ENCODE results near the gene PTN.

The PTN gene
- long read RNA-seq, donor 1, transcript PTN-201 (5 exons, 1,614 nt), result major isoform, 77 of 225 reads
- long read RNA-seq, donor 1, partial matches to known transcripts, result 139 of 225 reads
- long read RNA-seq, donor 1, other reads (novel, unspliced or antisense), result 9 of 225 reads
- long read RNA-seq, donor 2, transcript PTN-201 (5 exons, 1,614 nt), result major isoform, 36 of 112 reads
- long read RNA-seq, donor 2, partial matches to known transcripts, result 70 of 112 reads
- long read RNA-seq, donor 2, other reads (novel, unspliced or antisense), result 5 of 112 reads
- long read RNA-seq, donor 3, transcript PTN-201 (5 exons, 1,614 nt), result major isoform, 28 of 63 reads
- long read RNA-seq, donor 3, partial matches to known transcripts, result 35 of 63 reads
- long read RNA-seq, donor 3, other reads (novel, unspliced or antisense), result 0 of 63 reads
- long read RNA-seq, donor 4, transcript PTN-201 (5 exons, 1,614 nt), result major isoform, 33 of 104 reads
- long read RNA-seq, donor 4, partial matches to known transcripts, result 65 of 104 reads
- long read RNA-seq, donor 4, other reads (novel, unspliced or antisense), result 6 of 104 reads
- long read RNA-seq, donor 5, transcript PTN-201 (5 exons, 1,614 nt), result major isoform, 40 of 83 reads
- long read RNA-seq, donor 5, partial matches to known transcripts, result 34 of 83 reads
- long read RNA-seq, donor 5, other reads (novel, unspliced or antisense), result 9 of 83 reads
- long read RNA-seq, donor 6, transcript PTN-201 (5 exons, 1,614 nt), result major isoform, 39 of 131 reads
- long read RNA-seq, donor 6, partial matches to known transcripts, result 92 of 131 reads
- long read RNA-seq, donor 6, other reads (novel, unspliced or antisense), result 0 of 131 reads
- long read RNA-seq, donor 7, transcript PTN-201 (5 exons, 1,614 nt), result major isoform, 70 of 242 reads
- long read RNA-seq, donor 7, partial matches to known transcripts, result 172 of 242 reads
- long read RNA-seq, donor 7, other reads (novel, unspliced or antisense), result 0 of 242 reads
- long read RNA-seq, donor 8, transcript PTN-201 (5 exons, 1,614 nt), result major isoform, 54 of 126 reads
- long read RNA-seq, donor 8, partial matches to known transcripts, result 71 of 126 reads
- long read RNA-seq, donor 8, other reads (novel, unspliced or antisense), result 0 of 126 reads

- DNase-seq, result peak; percentile 81
These were observed at the start of gene PTN for GRCh38 chr7:137343281-137343841. TSS of gene PTN (minus strand) at chr7:137343733. CDS start at chr7:137254973, 88,760 bp downstream.

DNA sequence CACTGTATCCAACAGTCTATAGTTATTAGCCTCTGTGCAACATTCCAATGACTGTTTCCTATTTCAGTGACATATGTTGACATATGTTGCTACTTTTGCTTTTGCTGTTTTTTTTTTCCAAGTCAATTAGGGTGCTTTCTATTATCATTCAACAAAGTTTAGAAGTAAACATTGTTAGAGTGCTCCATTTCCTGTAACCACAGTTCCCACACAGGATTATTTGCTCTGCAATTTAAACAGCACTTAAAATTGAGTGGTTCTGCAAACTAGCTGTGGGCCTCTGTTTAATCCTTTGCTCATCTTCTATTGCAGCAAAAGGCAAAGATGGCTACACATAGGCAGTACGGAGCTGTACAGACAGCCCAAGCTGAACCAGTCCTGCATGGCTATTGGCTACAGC is 46.5 kb upstream of the PTN start:
- DNase-seq, result no peak

DNA sequence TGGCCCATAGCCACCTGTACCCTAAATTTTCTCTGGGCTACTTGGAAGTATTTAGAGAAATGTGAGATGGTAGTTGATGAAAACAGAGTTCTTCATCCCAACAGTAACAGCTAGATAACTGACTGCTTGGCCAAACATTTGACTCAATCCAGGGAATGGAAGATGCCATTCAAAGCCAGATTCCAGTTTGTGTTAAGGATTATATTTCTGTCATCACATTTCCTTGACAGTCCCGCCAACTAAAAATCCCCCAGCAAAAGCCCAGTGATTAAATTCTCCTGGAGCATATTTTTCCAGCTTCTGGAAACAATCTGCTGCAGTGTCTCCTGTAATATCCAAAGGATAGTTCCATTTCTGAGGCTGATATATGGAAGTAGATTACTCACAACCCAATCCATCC is 45.4 kb upstream of the PTN start:
- DNase-seq, result no peak

DNA sequence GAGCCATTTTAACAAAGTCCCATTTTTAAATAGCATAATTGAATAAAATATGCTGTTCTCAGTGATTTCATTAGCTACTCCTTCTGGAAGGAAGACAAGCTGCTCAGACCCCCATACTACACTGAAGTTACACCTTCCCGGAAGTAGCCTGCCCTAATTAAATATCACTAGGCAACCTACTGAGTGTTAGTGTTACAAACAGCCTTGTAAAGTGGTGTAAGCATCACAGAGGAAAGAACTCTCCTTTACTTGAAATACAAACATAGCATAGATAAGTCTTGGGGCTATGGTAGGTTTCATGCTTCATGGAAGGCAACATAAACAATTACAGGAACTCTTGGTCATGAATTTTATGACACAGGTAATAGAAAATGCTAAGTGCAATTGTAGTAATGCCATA is 43.4 kb upstream of the PTN start:
- no peak for DNase-seq

DNA sequence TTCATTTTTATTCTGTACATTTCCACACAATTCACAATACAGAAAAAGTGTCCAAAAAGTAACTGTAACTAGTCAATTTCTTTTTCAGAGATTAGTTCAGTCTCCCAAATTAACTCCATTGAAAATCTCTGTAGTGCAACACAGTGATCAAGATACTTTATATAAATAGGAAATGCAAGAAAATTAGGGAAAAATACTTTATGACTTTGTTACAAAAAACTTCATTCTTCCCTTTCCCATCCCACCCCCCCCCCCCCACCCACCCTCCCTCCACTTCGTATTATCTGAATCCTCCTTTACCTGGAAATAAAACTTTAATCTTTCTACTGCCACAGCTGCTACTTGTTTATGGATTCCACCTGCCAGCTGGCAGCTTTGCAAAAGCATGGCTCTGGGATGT is 37.5 kb upstream of the PTN start:
- no peak for DNase-seq

- DNase-seq, result no peak
These were observed 30.0 kb upstream of the PTN start for GRCh38 chr7:137373507-137373906.

- no peak for DNase-seq
These were observed 28.1 kb upstream of the PTN start for GRCh38 chr7:137371616-137372015.

GRCh38 chr7:137366995-137367394 is 23.5 kb upstream of the PTN start:
- DNase-seq, result no peak

- no peak for DNase-seq
These were observed 20.1 kb upstream of the PTN start for GRCh38 chr7:137363683-137364082.

DNA sequence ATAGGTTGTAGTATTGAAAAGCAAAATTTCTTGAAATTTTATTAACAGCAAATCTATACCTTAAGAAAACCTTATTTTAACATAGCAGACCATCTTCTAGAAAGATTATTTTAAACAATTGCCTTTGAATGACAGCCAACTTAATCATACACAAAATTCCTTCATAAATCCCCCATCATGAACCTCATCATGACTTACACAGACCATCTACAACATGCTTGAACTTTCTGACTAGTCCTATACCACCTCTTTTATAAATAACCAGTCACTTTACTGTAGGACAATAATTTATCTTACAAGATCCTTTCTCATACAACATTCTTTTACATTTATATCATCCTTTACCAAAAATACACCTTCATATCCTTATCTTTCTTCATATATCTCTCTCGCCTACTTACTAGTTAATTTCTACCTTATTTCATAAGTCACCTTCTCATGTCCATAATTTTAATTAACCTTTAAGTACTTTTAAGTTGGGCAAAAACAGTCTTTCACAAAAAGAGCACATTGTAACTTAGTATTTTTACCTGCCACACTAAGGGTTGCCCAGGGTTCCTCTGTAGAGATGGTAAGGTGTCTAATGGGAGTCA is 16.6 kb upstream of the PTN start:
- DNase-seq, result no peak

DNA sequence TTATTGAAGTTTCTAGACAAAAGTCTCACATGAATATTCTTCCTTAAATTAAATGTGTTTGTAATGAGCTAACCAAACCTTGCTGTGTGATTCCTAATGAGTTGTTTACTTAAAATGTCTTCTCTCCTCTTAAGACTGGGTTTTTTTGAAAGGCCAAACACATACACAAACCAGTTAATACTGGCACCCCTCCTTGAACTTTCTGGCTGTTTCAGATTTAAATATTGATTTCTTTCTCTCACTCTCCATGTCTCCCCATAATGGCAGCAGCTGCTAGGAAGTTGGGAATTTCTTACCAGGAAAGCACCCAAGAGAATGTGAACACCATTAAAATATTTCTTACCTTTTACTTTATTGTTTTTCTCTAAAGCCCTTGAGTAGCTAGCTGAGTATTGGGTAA is 11.4 kb upstream of the PTN start:
- no peak for DNase-seq

- DNase-seq, result no peak
These were observed 10.9 kb upstream of the PTN start for GRCh38 chr7:137354396-137354795.

GRCh38 chr7:137351941-137352340 is 8.4 kb upstream of the PTN start:
- DNase-seq, result no peak

DNA sequence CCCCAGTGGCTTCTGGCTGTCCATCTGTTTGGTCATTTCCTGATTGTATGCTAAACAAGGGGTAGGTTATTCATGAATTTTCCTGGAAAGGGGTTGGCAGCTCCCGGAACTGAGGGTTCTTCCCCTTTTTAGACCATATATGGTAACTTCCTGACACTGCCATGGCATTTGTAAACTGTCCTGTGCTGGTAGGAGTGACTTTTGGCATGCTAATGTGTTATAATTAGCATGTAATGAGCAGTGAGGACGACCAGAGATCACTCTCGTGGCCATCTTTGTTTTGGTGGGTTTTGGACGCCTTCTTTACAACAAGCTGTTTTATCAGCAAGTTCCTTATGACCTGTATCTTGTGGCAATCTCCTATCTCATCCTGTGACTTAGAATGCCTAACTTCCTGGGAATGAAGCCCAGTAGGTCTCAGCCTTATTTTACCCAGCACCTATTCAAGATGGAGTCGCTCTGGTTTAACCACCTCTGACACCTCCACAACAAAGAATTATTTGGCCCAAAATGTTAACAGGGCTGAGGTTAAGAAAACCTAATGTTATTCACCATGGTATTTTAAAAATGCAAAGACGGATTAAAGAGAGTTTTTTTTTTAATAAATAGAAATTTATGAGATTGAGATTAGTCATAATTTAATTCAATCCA is 2.4 kb upstream of the PTN start:
- DNase-seq, result no peak

- DNase-seq, result no peak
These were observed 688 bp downstream of the PTN start for GRCh38 chr7:137342828-137343261.

- DNase-seq, result peak; percentile 22
These were observed 1.3 kb downstream of the PTN start for GRCh38 chr7:137342265-137342664.

GRCh38 chr7:137337902-137338301 is 5.6 kb downstream of the PTN start:
- no peak for DNase-seq

- DNase-seq, result no peak
These were observed 7.7 kb downstream of the PTN start for GRCh38 chr7:137335814-137336213.

GRCh38 chr7:137331378-137331777 is 12.2 kb downstream of the PTN start:
- DNase-seq, result no peak

- DNase-seq, result no peak
These were observed 14.1 kb downstream of the PTN start for GRCh38 chr7:137329411-137329810.

DNA sequence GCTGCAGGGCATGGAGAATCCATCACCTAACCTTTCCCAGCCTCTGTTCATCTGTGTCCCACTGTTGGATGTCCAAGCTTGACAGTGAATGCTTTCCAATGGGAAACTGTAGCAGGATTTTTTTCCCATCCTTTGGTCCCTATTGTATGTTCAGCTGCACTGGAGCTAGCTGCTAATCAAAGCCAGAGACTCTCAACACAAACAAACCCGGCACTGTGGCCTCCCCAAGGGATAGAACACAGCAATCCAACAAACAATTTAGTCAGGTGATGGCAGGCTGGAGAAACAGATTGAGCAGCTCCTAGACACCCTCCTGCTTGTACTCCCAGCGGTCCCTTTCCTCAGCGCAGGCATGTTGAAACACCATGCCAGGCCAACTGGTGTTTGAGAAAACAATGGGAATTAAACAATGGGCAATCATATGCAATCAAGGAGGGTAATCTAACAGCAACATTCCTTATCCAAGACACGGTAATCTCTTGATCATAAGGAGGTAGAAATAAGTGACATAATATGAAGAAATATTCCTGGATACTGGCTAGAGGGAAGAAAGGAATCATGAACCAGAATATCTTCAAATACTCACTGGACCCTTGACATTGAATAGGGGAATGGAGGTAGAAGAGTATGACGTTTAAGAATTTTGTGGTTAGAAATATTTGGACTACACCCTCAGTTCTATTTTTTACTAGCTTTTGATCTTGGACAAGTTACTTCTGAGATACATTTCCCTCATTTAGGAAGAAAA is 15.0 kb downstream of the PTN start:
- DNase-seq, result no peak
